Measurements from ENCODE around the gene ARMC7.
"Not testable (repeated sequence)": the region's sequence is repeated elsewhere in the genome, so short reads cannot be mapped to it uniquely, and the experiment has no call there.

The ARMC7 gene

DNA sequence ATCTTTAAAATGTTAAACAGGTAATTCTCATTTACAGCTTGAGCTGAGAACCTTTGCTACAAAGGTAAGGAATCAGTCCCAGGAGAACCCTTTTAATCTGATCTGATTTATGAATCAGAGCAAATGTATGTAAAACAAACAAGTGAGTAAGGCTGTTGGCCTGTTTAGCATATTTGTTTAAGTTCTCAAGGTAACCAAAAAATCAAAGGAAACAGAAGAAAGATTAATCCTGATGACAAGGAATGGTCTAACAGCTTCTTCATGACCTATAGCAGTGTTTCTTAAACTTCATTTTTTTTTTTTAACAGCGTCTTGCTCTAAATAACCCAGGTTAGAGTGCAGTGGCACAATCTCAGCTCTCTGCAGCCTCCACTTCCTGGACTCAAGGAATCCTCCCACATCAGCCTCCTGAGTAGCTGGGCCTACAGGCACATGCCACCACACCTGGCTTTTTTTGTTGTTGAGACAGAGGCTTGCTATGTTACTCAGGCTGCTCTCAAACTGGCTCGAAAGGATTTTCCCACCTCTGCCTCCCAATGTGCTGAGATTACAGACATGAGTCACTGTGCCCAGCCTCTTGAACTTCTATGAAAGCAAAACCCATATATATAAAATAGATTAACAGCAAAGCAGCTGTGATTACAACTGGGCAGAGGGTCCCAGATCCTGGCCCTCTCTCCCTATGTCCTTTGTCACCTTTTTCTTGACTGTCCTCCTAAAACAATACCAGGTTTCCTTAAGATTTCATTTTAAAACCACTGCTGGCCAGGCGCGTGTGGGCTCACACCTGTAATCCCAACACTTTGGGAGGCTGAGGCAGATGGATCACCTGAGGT, 49.6 kb downstream of the ARMC7 start:
- no peak for TF ChIP-seq Cebpa-rat (IDR thresholded peaks at IDR 0.05)
- no peak overlapping the region for H3K4me2 ChIP-seq
- H4K20me1 ChIP-seq, result 0 out of 2 replicates have a peak, but pooled peaks cover 9% of the 10 kb centered on the region
- H3K27ac ChIP-seq, result no peak overlapping the region
- peaks cover 71% of the 10 kb centered on the region for H3K36me3 ChIP-seq
- no peak overlapping the region for H3K4me3 ChIP-seq
- H3K9me3 ChIP-seq, result no peaks in the 10 kb centered on the region
- H3K4me1 ChIP-seq, result peaks cover 12% of the 10 kb centered on the region
- H3K27me3 ChIP-seq, result no peaks in the 10 kb centered on the region
- no peak overlapping the region for H3K9ac ChIP-seq

- Histone ChIP-seq H3K27ac (no peak overlapping the region), H3K4me2 (no peak overlapping the region), H3K36me3 (peaks cover 79% of the 10 kb centered on the region), H3K4me1 (peaks cover 6% of the 10 kb centered on the region), H3K9ac (no peak overlapping the region), H4K20me1 (0 out of 2 replicates have a peak, but pooled peaks cover 13% of the 10 kb centered on the region), H3K9me3 (no peaks in the 10 kb centered on the region), H3K27me3 (no peaks in the 10 kb centered on the region), H3K4me3 (no peak overlapping the region)
- no peak for TF ChIP-seq Cebpa-rat (IDR thresholded peaks at IDR 0.05)
These were observed 50.4 kb downstream of the ARMC7 start for GRCh38 chr17:75160211-75160610.

DNA sequence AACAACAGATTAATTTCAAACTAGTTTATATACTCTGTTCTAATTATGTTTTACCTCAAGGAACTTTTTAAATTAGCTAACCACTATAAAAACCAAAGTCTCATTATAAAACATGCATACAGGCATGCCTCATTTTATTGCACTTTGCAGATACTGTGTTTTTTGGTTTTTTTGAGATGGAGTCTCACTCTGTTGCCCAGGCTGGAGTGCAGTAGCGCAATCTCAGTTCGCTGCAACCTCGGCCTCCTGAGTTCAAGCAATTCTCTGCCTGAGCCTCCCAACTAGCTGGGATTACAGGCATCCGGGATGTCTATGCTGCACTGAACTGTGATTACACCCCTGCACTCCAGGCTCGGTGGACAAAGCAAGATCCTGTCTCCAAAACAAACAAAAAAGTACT, 53.3 kb downstream of the ARMC7 start:
- H4K20me1 ChIP-seq, result peaks cover 37% of the 10 kb centered on the region
- H3K27me3 ChIP-seq, result no peaks in the 10 kb centered on the region
- no peak overlapping the region for H3K9ac ChIP-seq
- H3K9me3 ChIP-seq, result no peaks in the 10 kb centered on the region
- no peak for TF ChIP-seq Cebpa-rat (IDR thresholded peaks at IDR 0.05)
- H3K4me1 ChIP-seq, result no peaks in the 10 kb centered on the region
- no peak overlapping the region for H3K4me3 ChIP-seq
- H3K4me2 ChIP-seq, result no peak overlapping the region
- peaks cover 91% of the 10 kb centered on the region for H3K36me3 ChIP-seq
- H3K27ac ChIP-seq, result no peak overlapping the region

DNA sequence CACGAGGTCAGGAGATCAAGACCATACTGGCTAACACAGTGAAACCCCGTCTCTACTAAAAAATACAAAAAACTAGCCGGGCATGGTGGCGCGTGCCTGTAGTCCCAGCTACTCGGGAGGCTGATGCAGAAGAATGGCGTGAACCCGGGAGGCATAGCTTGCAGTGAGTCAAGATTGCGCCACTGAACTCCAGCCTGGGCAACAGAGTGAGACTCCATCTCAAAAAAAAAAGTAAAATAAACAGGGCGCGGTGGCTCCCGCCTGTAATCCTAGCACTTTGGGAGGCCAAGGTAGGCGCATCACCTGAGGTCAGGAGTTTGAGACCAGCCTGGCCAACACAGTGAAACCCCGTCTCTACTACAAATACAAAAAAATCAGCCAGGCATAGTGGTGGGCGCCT, 54.8 kb downstream of the ARMC7 start:
- H4K20me1 ChIP-seq, result peaks cover 52% of the 10 kb centered on the region
- H3K36me3 ChIP-seq, result peaks cover 91% of the 10 kb centered on the region
- not testable (repeated sequence) for H3K9me3 ChIP-seq, H3K27me3 ChIP-seq, H3K27ac ChIP-seq, H3K4me3 ChIP-seq, H3K9ac ChIP-seq, H3K4me1 ChIP-seq, H3K4me2 ChIP-seq

DNA sequence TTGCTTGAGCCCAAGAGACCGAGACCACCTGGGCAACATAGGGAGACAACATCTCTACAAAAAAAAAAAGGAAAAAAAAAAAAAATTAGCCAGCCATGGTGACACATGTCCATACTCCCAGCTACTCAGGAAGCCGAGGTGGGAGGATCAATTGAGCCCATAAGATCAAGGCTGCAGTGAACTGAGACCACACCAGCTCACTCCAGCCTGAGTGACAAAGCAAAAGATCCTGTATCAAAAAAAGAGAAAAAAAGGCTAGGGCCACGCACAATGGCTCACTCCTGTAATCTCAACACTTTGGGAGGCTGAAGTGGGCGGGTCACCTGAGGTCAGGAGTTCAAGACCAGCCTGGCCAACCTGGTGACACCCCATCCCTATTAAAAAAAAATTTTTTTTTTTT, 59.2 kb downstream of the ARMC7 start:
- Histone ChIP-seq H4K20me1 (peaks cover 90% of the 10 kb centered on the region), H3K9me3 (no peaks in the 10 kb centered on the region), H3K4me1 (no peaks in the 10 kb centered on the region), H3K27me3 (no peaks in the 10 kb centered on the region), H3K4me3 (no peak overlapping the region), H3K36me3 (peaks cover 93% of the 10 kb centered on the region), H3K27ac (no peak overlapping the region), H3K9ac (no peak overlapping the region), H3K4me2 (no peak overlapping the region)
- no peak for TF ChIP-seq Cebpa-rat (IDR thresholded peaks at IDR 0.05)

GRCh38 chr17:75173526-75173925, 63.8 kb downstream of the ARMC7 start:
- H3K9ac ChIP-seq, result no peak overlapping the region
- H3K27ac ChIP-seq, result no peak overlapping the region
- peaks cover 98% of the 10 kb centered on the region for H3K36me3 ChIP-seq
- peaks cover 23% of the 10 kb centered on the region for H3K4me1 ChIP-seq
- H3K4me3 ChIP-seq, result no peak overlapping the region
- H3K4me2 ChIP-seq, result no peak overlapping the region
- no peak for TF ChIP-seq Cebpa-rat (IDR thresholded peaks at IDR 0.05)
- H3K27me3 ChIP-seq, result no peaks in the 10 kb centered on the region
- no peaks in the 10 kb centered on the region for H3K9me3 ChIP-seq
- H4K20me1 ChIP-seq, result peaks cover 99% of the 10 kb centered on the region

- Histone ChIP-seq H3K4me1 (peaks cover 38% of the 10 kb centered on the region), H4K20me1 (peaks cover 99% of the 10 kb centered on the region), H3K9ac (no peak overlapping the region), H3K4me2 (no peak overlapping the region), H3K9me3 (no peaks in the 10 kb centered on the region), H3K27me3 (no peaks in the 10 kb centered on the region), H3K27ac (no peak overlapping the region), H3K4me3 (no peak overlapping the region), H3K36me3 (peaks cover 98% of the 10 kb centered on the region)
- TF ChIP-seq Cebpa-rat (IDR thresholded peaks at IDR 0.05), result no peak
These were observed 65.2 kb downstream of the ARMC7 start for GRCh38 chr17:75174996-75175395.

GRCh38 chr17:75176625-75177024, 66.9 kb downstream of the ARMC7 start:
- Histone ChIP-seq H3K9me3 (no peaks in the 10 kb centered on the region), H3K27me3 (no peaks in the 10 kb centered on the region), H3K9ac (no peak overlapping the region), H4K20me1 (peaks cover 99% of the 10 kb centered on the region), H3K4me2 (peak overlapping the region; percentile 47), H3K4me3 (no peak overlapping the region), H3K27ac (no peak overlapping the region), H3K4me1 (peaks cover 50% of the 10 kb centered on the region), H3K36me3 (peaks cover 87% of the 10 kb centered on the region)
- TF ChIP-seq Cebpa-rat (IDR thresholded peaks at IDR 0.05), result no peak

DNA sequence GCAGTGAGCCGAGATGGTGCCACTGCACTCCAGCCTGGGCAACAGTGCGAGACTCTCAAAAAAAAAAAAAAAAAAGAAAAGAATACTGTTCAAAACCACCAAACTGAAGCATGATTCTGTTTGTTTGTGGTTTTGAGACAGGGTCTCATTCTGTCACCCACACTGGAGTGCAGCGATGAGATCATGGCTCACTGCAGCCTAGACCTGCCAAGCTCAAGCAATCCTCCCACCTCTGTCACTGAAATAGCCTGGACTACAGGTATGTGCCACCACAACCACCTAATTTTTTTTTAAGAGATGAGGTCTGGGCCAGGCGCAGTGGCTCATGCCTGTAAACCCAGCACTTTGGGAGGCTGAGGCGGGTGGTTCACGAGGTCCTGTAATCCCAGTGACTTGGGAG, 68.7 kb downstream of the ARMC7 start:
- TF ChIP-seq Cebpa-rat (IDR thresholded peaks at IDR 0.05), result no peak
- H3K9me3 ChIP-seq, result no peaks in the 10 kb centered on the region
- H3K4me3 ChIP-seq, result no peak overlapping the region
- no peak overlapping the region for H3K27ac ChIP-seq
- H3K27me3 ChIP-seq, result no peaks in the 10 kb centered on the region
- H4K20me1 ChIP-seq, result peaks cover 89% of the 10 kb centered on the region
- peak overlapping the region; percentile 35; the same call in 1 of the 2 replicates for H3K4me2 ChIP-seq
- H3K36me3 ChIP-seq, result peaks cover 71% of the 10 kb centered on the region
- no peak overlapping the region for H3K9ac ChIP-seq
- H3K4me1 ChIP-seq, result peaks cover 54% of the 10 kb centered on the region
